ENCODE measurements around the gene PPP1R13B. TPM values are rescaled to one million over a fixed set of nuclear protein-coding genes. Genes with fewer than 3 reads are reported as not detected.
A peak's percentile ranks its signal among the peaks of the same experiment; 100 is the strongest.
"Not testable (repeated sequence)": the region's sequence is repeated elsewhere in the genome, so short reads cannot be mapped to it uniquely, and the experiment has no call there.

PPP1R13B gene
- total RNA-seq, 1 donor from 2014 or later: 35.9 TPM

GRCh38 chr14:103697603-103698379 is 149.6 kb downstream of the PPP1R13B start:
- ATAC-seq: no peak

- no peak for ATAC-seq
Observed at GRCh38 chr14:103697206-103697602, 150.2 kb downstream of the PPP1R13B start.

- no peak for ATAC-seq
Observed at GRCh38 chr14:103696466-103697071, 150.8 kb downstream of the PPP1R13B start.

GRCh38 chr14:103696070-103696402 is 151.3 kb downstream of the PPP1R13B start:
- no peak for ATAC-seq

- no peak for ATAC-seq
Observed at GRCh38 chr14:103695296-103696069, 151.9 kb downstream of the PPP1R13B start.

- no peak for ATAC-seq
Observed at GRCh38 chr14:103694572-103695026, 152.8 kb downstream of the PPP1R13B start.

- peak; percentile 90 for ATAC-seq
Observed at GRCh38 chr14:103693515-103693914, 153.9 kb downstream of the PPP1R13B start.

GRCh38 chr14:103692871-103693270 is 154.5 kb downstream of the PPP1R13B start:
- ATAC-seq: peak; percentile 62

- ATAC-seq: no peak
Observed at GRCh38 chr14:103692159-103692558, 155.2 kb downstream of the PPP1R13B start.

- ATAC-seq: not testable (repeated sequence)
Observed at GRCh38 chr14:103691655-103692054, 155.7 kb downstream of the PPP1R13B start.

GRCh38 chr14:103690332-103690731 is 157.0 kb downstream of the PPP1R13B start:
- no peak for ATAC-seq

- peak; percentile 24 for ATAC-seq
Observed at GRCh38 chr14:103688906-103689902, 158.2 kb downstream of the PPP1R13B start.

- ATAC-seq: no peak
Observed at GRCh38 chr14:103688441-103688840, 158.9 kb downstream of the PPP1R13B start.

- no peak for ATAC-seq
Observed at GRCh38 chr14:103687712-103688111, 159.7 kb downstream of the PPP1R13B start.

GRCh38 chr14:103686831-103687485 is 160.4 kb downstream of the PPP1R13B start:
- ATAC-seq: no peak

GRCh38 chr14:103685276-103686211 is 161.8 kb downstream of the PPP1R13B start:
- ATAC-seq: no peak

GRCh38 chr14:103684871-103685270 is 162.5 kb downstream of the PPP1R13B start:
- ATAC-seq: no peak

GRCh38 chr14:103684471-103684870 is 162.9 kb downstream of the PPP1R13B start:
- no peak for ATAC-seq

Measured in esophagus mucosa (tissue), 1 donor.